ENCODE results near the gene NHEJ1.

NHEJ1 gene

DNA sequence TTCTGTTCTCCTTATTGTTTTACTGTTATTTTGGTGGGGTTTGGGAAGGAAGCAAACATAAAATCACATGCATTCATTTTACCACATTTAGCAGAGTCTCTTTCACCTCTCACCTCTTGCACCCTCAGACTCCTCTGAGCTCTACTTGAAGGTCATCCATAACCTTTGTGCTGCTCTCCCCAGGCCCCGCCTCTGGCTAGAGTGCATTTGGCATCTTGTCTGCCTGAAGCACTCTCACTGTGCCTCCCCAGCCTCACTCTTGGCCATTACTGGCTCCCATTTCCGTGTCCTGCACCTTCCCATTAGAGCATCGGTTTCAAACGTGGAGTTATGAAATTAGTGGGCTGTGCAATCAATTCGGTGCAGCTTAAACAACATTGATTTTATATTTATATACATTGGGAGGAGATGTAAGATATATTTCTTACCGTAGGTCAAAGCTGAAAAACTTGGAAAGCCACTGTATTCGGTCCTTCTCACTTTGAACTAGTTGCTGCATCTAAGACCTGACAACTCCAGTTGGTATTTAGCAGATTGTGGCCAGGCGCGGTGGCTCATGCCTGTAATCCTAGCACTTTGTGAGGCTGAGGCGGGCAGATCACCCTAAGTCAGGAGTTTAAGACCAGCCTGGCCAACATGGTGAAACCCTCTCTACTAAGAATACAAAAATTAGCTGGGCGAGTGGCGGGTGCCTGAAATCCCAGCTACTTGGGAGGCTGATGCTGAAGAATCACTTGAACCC lies 39.0 kb upstream of the NHEJ1 start:
- no peaks in the 10 kb centered on the region for H3K27me3 ChIP-seq (replicated peaks)
- no peak overlapping the region for H3K27ac ChIP-seq
- H3K36me3 ChIP-seq (replicated peaks) = no peaks in the 10 kb centered on the region
- in situ Hi-C loops (cut with HindIII; ENCODE audit: low pct_ligation_motif_present, low sequenced_read_pairs) = no loop called here
- TF ChIP-seq, protein P1, sequence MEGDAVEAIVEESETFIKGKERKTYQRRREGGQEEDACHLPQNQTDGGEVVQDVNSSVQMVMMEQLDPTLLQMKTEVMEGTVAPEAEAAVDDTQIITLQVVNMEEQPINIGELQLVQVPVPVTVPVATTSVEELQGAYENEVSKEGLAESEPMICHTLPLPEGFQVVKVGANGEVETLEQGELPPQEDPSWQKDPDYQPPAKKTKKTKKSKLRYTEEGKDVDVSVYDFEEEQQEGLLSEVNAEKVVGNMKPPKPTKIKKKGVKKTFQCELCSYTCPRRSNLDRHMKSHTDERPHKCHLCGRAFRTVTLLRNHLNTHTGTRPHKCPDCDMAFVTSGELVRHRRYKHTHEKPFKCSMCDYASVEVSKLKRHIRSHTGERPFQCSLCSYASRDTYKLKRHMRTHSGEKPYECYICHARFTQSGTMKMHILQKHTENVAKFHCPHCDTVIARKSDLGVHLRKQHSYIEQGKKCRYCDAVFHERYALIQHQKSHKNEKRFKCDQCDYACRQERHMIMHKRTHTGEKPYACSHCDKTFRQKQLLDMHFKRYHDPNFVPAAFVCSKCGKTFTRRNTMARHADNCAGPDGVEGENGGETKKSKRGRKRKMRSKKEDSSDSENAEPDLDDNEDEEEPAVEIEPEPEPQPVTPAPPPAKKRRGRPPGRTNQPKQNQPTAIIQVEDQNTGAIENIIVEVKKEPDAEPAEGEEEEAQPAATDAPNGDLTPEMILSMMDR (IDR thresholded peaks at IDR 0.05; ENCODE audit: low read depth, low read length, missing control alignments) = no peak
- H3K4me3 ChIP-seq (ENCODE audit: low read depth, low read length) = no peak overlapping the region
- DNase-seq = no peak

DNA sequence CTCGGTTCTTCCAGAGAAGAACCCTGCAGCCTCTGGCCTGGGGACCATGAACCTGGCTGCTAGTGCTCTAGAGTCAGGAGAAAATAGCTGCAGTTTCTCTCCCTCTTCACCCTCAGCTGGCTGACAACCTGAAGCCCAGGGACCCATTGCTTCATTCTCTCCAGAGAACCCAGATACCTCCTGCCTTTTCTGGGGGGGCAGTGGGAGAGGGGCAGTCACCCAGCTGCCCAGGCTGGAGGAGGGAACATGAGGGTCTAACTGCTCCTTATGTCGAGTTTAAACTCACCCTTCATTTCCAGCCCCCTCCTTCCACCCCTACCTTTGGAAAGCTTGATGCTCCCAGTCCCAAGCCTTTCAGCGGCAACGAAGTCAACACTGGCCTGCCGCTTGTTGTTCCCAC lies 38.4 kb upstream of the NHEJ1 start:
- H3K4me3 ChIP-seq (ENCODE audit: low read depth, low read length) = no peak overlapping the region
- no peak overlapping the region for H3K27ac ChIP-seq
- in situ Hi-C loops (cut with HindIII; ENCODE audit: low pct_ligation_motif_present, low sequenced_read_pairs) = no loop called here
- TF ChIP-seq, protein P1 (IDR thresholded peaks at IDR 0.05; ENCODE audit: low read depth, low read length, missing control alignments) = no peak
- no peaks in the 10 kb centered on the region for H3K27me3 ChIP-seq (replicated peaks)
- no peaks in the 10 kb centered on the region for H3K36me3 ChIP-seq (replicated peaks)
- DNase-seq = no peak

DNA sequence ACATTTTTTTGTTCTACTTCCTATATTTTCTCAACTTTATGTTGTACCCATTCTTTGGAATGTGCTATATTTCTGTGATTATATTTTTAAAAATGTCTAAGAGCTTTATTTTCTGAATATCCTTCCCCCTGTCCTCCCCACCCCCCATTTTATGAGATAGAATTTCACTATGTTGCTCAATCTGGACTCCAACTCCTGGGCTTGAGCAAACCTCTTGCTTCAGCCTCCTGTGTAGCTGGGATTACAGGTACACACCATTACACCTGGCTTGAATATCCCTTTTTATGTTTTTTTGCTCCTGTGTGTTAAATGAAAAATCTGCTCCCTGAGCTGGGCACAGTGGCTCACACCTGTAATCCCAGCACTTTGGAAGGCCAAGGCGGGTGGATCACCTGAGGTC lies 36.8 kb upstream of the NHEJ1 start:
- in situ Hi-C loops (cut with HindIII; ENCODE audit: low pct_ligation_motif_present, low sequenced_read_pairs) = no loop called here
- DNase-seq = no peak
- Histone ChIP-seq H3K36me3 (replicated peaks) (no peaks in the 10 kb centered on the region), H3K4me3 (ENCODE audit: low read depth, low read length) (no peak overlapping the region), H3K27ac (no peak overlapping the region), H3K27me3 (replicated peaks) (no peaks in the 10 kb centered on the region)
- TF ChIP-seq, protein P1 (IDR thresholded peaks at IDR 0.05; ENCODE audit: low read depth, low read length, missing control alignments) = no peak

DNA sequence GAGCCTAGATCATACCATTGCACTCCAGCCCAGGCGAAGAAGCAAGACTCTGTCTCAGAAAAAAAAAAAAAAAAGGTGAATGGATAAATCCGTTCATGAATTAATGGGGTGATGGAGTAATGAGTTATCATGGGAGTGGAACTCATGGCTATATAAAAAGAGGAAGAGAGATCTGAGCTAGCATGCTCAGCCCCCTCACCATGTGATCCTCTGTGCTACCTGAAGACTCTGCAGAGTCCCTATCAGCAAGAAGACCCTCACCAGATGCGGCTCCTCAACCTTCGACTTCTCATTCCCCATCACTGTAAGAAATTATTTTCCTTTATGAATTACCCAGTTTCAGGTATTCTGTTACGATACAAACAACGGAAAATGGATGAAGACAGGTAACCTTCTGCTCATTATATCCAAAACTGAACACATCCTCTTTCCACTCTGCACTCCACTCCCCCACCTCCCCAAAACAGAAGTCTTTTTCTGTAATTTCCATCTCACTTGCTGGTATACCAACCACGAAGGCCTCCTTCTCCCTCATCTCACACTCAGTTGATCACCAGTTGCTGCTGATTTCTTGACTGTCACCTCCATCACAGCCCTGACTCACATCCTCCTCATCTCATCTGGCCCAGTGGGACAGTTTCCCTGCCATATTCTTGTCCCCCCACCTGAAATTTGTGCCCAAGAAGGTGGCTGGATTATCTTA lies 26.3 kb upstream of the NHEJ1 start:
- in situ Hi-C loops (cut with HindIII; ENCODE audit: low pct_ligation_motif_present, low sequenced_read_pairs) = no loop called here
- H3K27me3 ChIP-seq (replicated peaks) = no peaks in the 10 kb centered on the region
- DNase-seq = no peak
- H3K36me3 ChIP-seq (replicated peaks) = peaks cover 23% of the 10 kb centered on the region
- no peak overlapping the region for H3K4me3 ChIP-seq (ENCODE audit: low read depth, low read length)
- TF ChIP-seq, protein P1 (IDR thresholded peaks at IDR 0.05; ENCODE audit: low read depth, low read length, missing control alignments) = no peak
- H3K27ac ChIP-seq = no peak overlapping the region

DNA sequence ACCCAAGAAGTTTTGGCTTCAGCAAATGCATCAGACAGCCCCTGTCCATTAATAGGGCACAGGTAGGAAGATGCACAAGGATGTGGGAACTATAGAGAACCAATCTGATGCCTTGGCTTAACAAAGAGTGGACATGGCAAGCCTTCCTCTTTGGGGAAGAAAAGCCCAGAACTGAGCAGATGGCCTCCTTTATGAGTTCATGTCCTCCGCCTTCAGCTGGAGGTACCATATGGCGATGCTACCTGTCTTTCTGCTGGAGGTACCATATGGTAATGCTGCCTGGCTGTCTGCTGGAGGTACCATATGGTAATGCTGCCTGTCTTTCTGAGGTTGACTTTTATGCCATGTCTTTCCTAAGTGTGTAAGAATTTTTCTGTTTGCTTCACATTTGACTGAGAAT lies 23.5 kb upstream of the NHEJ1 start:
- in situ Hi-C loops (cut with HindIII; ENCODE audit: low pct_ligation_motif_present, low sequenced_read_pairs) = no loop called here
- DNase-seq = no peak
- no peaks in the 10 kb centered on the region for H3K27me3 ChIP-seq (replicated peaks)
- H3K27ac ChIP-seq = no peak overlapping the region
- H3K4me3 ChIP-seq (ENCODE audit: low read depth, low read length) = no peak overlapping the region
- TF ChIP-seq, protein P1 (IDR thresholded peaks at IDR 0.05; ENCODE audit: low read depth, low read length, missing control alignments) = no peak
- peaks cover 31% of the 10 kb centered on the region for H3K36me3 ChIP-seq (replicated peaks)

All from brain microvascular endothelial cell (primary cell).